Osteocyte (in vitro differentiated cells): ENCODE measurements around the gene UBE2F. TPM values are rescaled to one million over a fixed set of nuclear protein-coding genes. Genes with fewer than 3 reads are reported as not detected.
"Not testable (repeated sequence)": the region's sequence is repeated elsewhere in the genome, so short reads cannot be mapped to it uniquely, and the experiment has no call there.

ENCODE experiments used
- DNase-seq: peaks from one replicate; pipeline ENCODE4 v3.0.0; 2021; ENCODE audit warnings: mixed read lengths; ENCODE audit not compliant: unreplicated experiment; ENCODE audit errors: extremely low spot score
- H3K27ac Mint-ChIP-seq: one replicate; pipeline ENCODE4 v1.8.0; 2021; ENCODE audit warnings: mild to moderate bottlenecking, mixed read lengths; ENCODE audit not compliant: unreplicated experiment
- H3K27me3 Mint-ChIP-seq: one replicate; pipeline ENCODE4 v1.8.0; 2021; ENCODE audit warnings: mixed read lengths; ENCODE audit not compliant: unreplicated experiment
- H3K36me3 Mint-ChIP-seq: one replicate; pipeline ENCODE4 v1.8.0; 2021; ENCODE audit warnings: mixed read lengths; ENCODE audit not compliant: unreplicated experiment
- H3K4me1 Mint-ChIP-seq: one replicate; pipeline ENCODE4 v1.8.0; 2021; ENCODE audit warnings: mixed read lengths; ENCODE audit not compliant: unreplicated experiment
- H3K4me3 Mint-ChIP-seq: one replicate; pipeline ENCODE4 v1.8.0; 2021; ENCODE audit warnings: mild to moderate bottlenecking, moderate library complexity, mixed read lengths; ENCODE audit not compliant: unreplicated experiment
- H3K9me3 Mint-ChIP-seq: one replicate; pipeline ENCODE4 v1.8.0; 2021; ENCODE audit warnings: mixed read lengths; ENCODE audit not compliant: unreplicated experiment
- CTCF ChIP-seq: fragments of 200-600 bp; sonication (generic); IDR thresholded peaks from 2 replicates; pipeline ENCODE4 v1.5.0; 2021; ENCODE audit warnings: antibody characterized with exemption, mild to moderate bottlenecking, moderate library complexity
- total RNA-seq: library from RNA; stranded (reverse); gene quantifications from 2 replicates; pipeline ENCODE4 v1.2.1, GENCODE V29; 2021

The UBE2F gene
- total RNA-seq, 1 donor from 2014 or later = 54.3 TPM

DNA sequence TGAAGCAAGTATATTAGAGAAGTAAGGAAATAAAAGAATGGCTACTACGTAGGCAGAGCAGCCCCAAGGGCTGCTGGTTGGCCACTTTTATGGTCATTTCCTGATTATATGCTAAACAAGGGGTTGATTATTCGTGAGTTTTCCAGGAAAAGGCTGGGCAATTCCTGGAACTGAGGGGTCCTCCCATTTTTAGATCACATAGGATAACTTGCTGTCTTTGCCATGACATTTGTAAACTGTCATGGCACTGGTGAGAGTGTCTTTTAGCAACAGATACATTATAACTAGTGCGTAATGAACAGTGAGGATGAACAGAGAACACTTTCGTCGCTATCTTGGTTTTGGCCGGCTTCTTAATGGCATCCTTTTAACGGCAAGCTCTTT is 2.6 kb upstream of the UBE2F start:
- no peak overlapping the region for H3K27ac Mint-ChIP-seq
- no peaks in the 10 kb centered on the region for H3K9me3 Mint-ChIP-seq
- no peak overlapping the region for H3K4me3 Mint-ChIP-seq

DNA sequence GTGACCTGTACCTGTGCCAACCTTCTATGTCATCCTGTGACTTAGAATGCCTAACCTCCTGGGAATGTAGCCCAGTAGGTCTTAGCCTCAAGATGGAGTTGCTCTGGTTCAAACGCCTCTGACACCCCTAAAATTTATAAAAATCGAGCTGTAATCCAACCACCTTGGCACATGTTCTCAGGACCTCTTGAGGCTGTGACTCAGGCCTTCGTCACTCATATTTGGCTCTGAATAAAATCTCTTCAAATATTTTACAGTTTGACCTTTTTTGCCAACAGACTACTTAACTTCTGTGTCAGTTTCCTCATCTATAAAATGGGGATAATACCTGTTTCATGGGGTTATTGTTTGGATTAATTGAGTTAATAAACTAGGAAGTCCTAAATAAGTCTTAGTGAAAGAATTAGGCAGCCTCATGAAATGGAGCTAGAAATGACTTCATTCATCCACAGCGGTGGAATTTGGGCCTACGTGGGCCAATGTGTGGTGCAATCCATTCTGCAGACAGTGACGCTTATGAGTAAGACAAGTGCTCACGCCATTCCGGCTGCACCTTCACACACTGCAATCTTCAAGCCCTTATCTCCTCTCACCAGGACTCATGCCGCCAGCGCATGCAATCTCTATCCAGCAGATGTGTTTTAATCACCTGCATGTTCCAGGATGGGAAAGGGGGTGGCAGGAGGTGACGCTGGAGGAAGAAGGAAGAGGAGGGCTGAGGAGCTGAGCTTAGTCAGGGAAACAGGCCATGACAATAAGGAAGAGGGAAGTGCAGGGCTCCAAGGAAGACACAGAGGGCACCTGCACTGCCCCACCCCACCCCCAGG is 2.0 kb upstream of the UBE2F start:
- peaks cover 1% of the 10 kb centered on the region for H3K36me3 Mint-ChIP-seq
- DNase-seq = no peak
- no peaks in the 10 kb centered on the region for H3K27me3 Mint-ChIP-seq
- H3K4me1 Mint-ChIP-seq = peaks cover 25% of the 10 kb centered on the region
- H3K9me3 Mint-ChIP-seq = no peaks in the 10 kb centered on the region
- H3K27ac Mint-ChIP-seq = no peak overlapping the region
- no peak for TF ChIP-seq CTCF
- no peak overlapping the region for H3K4me3 Mint-ChIP-seq

More for the DNA sequence above, 2.6 kb upstream of the UBE2F start:
- Mint-ChIP-seq H3K27me3 (no peaks in the 10 kb centered on the region), H3K36me3 (no peaks in the 10 kb centered on the region), H3K4me1 (peaks cover 19% of the 10 kb centered on the region)
- DNase-seq = no peak
- TF ChIP-seq CTCF = no peak

DNA sequence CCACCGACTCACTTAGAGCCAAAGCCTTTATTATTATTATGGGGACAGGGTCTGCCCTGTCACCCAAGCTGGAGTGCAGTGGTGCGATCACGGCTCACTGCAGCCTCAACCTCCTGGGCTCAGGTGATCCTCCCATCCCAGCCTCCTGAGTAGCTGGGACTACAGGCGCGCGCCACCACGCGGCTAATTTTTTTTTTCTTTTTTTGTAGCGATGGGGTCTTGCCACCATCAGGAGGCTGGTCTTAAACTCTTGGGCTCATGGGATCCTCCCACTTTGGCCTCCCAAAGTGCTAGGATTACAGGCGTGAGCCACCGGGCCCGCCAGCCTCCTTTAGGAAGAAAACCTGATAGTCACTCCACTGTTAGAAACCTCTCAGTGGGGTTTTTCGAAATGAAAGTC is 970 bp upstream of the UBE2F start:
- Mint-ChIP-seq H3K4me3 (peak overlapping the region; percentile 79), H3K4me1 (peaks cover 31% of the 10 kb centered on the region), H3K27ac (peak overlapping the region; percentile 57)
- not testable (repeated sequence) for H3K27me3 Mint-ChIP-seq, H3K36me3 Mint-ChIP-seq, H3K9me3 Mint-ChIP-seq, DNase-seq

- Mint-ChIP-seq H3K27ac (peak overlapping the region; percentile 57), H3K4me1 (peaks cover 33% of the 10 kb centered on the region), H3K27me3 (no peaks in the 10 kb centered on the region), H3K9me3 (no peaks in the 10 kb centered on the region), H3K4me3 (peak overlapping the region; percentile 79), H3K36me3 (peaks cover 1% of the 10 kb centered on the region)
- TF ChIP-seq CTCF = no peak
- no peak for DNase-seq
Observed at GRCh38 chr2:237966250-237966564, 607 bp upstream of the UBE2F start.

DNA sequence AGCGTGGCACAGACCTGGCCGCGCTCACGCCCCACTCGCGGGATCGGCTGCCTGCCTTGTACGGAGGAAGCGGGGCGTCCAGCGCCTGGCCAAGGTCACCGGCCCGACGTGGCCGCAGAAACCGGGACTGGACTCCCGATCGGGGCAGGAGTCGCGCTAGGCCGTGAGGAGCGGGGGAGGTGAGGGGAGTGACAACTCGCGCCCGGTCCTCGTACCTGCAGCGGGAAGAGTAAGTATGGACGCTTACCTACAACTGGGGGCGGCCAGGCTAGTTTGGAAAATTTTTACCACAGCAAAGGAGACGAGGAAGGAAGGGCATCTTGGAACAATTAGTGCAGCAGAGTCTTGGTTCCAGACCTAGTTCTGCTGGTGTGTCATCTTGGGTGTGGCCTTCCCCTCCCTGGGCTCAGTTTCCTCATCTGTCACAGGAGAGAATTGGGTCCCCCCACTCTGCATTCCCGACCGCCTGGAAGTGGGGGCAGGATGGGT is 693 bp downstream of the UBE2F start:
- DNase-seq = no peak
- TF ChIP-seq CTCF = no peak
- H3K27me3 Mint-ChIP-seq = no peaks in the 10 kb centered on the region
- H3K27ac Mint-ChIP-seq = peak overlapping the region; percentile 77
- H3K4me3 Mint-ChIP-seq = peak overlapping the region; percentile 84
- H3K9me3 Mint-ChIP-seq = no peaks in the 10 kb centered on the region
- peaks cover 1% of the 10 kb centered on the region for H3K36me3 Mint-ChIP-seq
- H3K4me1 Mint-ChIP-seq = peaks cover 38% of the 10 kb centered on the region
